ENCODE results near the gene CFAP46. TPM values are rescaled to one million over a fixed set of nuclear protein-coding genes. Genes with fewer than 3 reads are reported as not detected.

Gene CFAP46
- total and polyA plus RNA-seq, 12 donors: 0.15 to 5.5 (median 1.1) TPM; not detected in 3

DNA sequence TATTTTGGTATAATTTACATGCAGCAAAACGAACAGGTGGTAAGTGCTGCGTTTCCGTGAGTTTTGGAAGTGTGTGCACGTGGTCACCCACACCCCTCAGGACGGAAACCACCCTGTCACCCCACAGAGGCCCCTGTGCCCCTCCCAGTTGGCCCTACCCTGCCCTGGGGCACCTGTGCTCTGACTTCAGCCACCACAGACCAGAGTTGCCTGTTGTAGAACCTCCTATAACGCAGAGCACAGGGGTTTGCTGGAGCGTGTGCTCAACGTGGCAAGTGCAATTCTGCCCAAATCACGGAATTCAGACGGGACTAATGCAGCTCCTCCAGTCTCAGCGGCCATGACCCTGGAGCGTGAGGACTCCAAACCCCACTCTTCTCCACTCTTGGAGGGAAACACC lies 9.6 kb upstream of the CFAP46 start:
- intact Hi-C loops (cut with DNase I): no loop called here
- Histone ChIP-seq H3K27me3 (no peaks in the 10 kb centered on the region), H3K4me3 (no peak overlapping the region), H3K4me1 (replicated peaks in 1 of 2) (no peaks in the 10 kb centered on the region), H3K36me3 (replicated peaks in 1 of 2) (no peaks in the 10 kb centered on the region), H3K27ac (no peak overlapping the region), H3K9me3 (replicated peaks in 1 of 3) (no peaks in the 10 kb centered on the region)
- no peak for DNase-seq
- no peak for TF ChIP-seq POLR2A (IDR thresholded peaks at IDR 0.05)
- TF ChIP-seq, protein P1, sequence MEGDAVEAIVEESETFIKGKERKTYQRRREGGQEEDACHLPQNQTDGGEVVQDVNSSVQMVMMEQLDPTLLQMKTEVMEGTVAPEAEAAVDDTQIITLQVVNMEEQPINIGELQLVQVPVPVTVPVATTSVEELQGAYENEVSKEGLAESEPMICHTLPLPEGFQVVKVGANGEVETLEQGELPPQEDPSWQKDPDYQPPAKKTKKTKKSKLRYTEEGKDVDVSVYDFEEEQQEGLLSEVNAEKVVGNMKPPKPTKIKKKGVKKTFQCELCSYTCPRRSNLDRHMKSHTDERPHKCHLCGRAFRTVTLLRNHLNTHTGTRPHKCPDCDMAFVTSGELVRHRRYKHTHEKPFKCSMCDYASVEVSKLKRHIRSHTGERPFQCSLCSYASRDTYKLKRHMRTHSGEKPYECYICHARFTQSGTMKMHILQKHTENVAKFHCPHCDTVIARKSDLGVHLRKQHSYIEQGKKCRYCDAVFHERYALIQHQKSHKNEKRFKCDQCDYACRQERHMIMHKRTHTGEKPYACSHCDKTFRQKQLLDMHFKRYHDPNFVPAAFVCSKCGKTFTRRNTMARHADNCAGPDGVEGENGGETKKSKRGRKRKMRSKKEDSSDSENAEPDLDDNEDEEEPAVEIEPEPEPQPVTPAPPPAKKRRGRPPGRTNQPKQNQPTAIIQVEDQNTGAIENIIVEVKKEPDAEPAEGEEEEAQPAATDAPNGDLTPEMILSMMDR (IDR thresholded peaks at IDR 0.05): no peak
- WGBS, 4 donors: 70 to 77% (median 72%) methylated on average over 8 to 12 of the region's 12 CpGs

DNA sequence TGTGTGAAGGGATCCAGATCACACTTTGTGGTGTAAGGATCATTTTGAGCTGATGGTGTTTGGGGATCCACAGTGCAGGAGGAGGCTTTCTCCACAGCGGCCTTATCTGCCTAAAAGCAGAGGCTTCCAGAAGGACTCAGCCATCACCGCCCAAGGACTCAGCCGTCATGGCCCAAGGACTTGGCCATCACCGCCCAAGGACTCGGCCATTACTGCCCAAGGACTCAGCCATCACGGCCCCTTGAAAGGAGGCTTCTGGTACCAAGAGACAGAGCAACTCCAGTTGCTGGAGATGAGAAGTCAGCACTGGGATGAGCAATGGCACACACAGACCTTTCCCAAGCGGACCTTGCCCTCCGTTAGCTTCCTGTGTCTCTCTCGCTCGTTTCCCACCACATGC lies 6.0 kb upstream of the CFAP46 start:
- Histone ChIP-seq H3K27me3 (peaks cover 1% of the 10 kb centered on the region), H3K9me3 (replicated peaks in 1 of 3) (no peaks in the 10 kb centered on the region), H3K27ac (no peak overlapping the region), H3K36me3 (replicated peaks in 1 of 2) (no peaks in the 10 kb centered on the region), H3K4me1 (replicated peaks in 1 of 2) (no peaks in the 10 kb centered on the region), H3K4me3 (no peak overlapping the region)
- intact Hi-C loops (cut with DNase I): no loop called here
- no peak for TF ChIP-seq POLR2A (IDR thresholded peaks at IDR 0.05)
- TF ChIP-seq, protein P1 (IDR thresholded peaks at IDR 0.05): no peak
- no peak for DNase-seq
- WGBS, 4 donors: 52 to 60% (median 58%) methylated on average over 9 to 10 of the region's 10 CpGs

DNA sequence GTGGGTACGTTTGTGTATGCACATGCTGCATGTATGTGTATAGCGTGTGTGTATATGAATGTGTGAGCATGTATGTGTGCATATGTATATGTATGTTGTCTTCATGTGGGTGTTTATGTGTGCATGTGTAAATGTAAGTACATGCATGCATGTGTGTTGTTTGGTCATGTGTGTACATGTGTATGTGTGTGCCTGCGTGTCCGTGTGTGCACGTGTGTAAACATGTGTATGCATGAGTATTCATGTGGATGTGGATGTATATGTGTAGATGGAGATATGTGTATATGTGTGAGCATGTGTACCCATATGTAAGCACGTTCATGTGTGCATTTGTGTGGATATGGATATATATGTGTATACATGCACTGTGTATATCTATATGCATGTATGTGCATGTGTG lies 5.5 kb upstream of the CFAP46 start:
- no peak overlapping the region for H3K27ac ChIP-seq
- TF ChIP-seq, protein P1 (IDR thresholded peaks at IDR 0.05): no peak
- TF ChIP-seq POLR2A (IDR thresholded peaks at IDR 0.05): no peak
- no peak overlapping the region for H3K4me3 ChIP-seq
- peaks cover 6% of the 10 kb centered on the region for H3K27me3 ChIP-seq
- peaks cover 0 to 2% of the 10 kb centered on the region in 2 donors for H3K4me1 ChIP-seq (replicated peaks in 1 of 2)
- intact Hi-C loops (cut with DNase I): no loop called here
- no peak for DNase-seq
- WGBS, 4 donors: 77 to 91% (median 85%) methylated on average over 6 of the region's 6 CpGs
- H3K9me3 ChIP-seq (replicated peaks in 1 of 3): no peaks in the 10 kb centered on the region
- no peaks in the 10 kb centered on the region for H3K36me3 ChIP-seq (replicated peaks in 1 of 2)

DNA sequence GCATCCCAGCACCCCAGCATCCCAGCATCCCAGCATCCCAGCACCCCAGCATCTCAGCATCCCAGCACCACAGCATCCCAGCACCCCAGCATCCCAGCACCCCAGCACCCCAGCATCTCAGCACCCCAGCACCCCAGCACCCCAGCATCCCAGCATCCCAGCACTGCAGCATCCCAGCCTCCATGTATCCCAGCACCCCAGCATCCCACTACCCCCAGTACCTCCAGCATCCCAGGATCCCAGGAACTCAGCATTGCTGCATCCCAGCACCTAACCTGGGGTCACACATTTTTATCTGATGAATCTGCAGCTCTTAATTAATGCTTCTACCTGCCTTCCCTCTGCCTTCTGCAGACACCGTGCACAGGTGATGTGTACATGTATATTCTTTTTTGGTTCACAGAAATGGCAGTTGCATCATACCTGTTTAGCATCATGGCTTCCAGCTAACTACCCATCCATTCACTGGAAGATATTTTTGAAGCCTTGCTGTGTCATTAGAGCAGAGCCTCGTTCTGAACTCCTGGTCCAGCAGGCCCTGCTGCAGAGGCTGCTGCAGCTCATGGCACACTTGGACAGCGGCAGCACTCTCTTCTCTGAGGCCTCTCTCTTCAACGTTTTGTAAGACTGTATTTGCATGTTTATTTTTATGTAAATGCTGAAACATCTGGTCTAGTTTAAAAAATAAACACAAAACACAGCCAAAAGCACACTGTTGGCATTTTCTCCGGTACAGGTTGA lies 4.6 kb upstream of the CFAP46 start:
- Histone ChIP-seq H3K4me3 (no peak overlapping the region), H3K4me1 (replicated peaks in 1 of 2) (peaks cover 0 to 11% of the 10 kb centered on the region in 2 donors), H3K27me3 (peaks cover 15% of the 10 kb centered on the region), H3K27ac (no peak overlapping the region), H3K9me3 (replicated peaks in 1 of 3) (no peaks in the 10 kb centered on the region), H3K36me3 (replicated peaks in 1 of 2) (no peaks in the 10 kb centered on the region)
- DNase-seq: no peak
- TF ChIP-seq POLR2A (IDR thresholded peaks at IDR 0.05): no peak
- 52 to 59% (median 54%) methylated on average over 5 of the region's 5 CpGs for WGBS, 4 donors
- intact Hi-C loops (cut with DNase I): no loop called here

DNA sequence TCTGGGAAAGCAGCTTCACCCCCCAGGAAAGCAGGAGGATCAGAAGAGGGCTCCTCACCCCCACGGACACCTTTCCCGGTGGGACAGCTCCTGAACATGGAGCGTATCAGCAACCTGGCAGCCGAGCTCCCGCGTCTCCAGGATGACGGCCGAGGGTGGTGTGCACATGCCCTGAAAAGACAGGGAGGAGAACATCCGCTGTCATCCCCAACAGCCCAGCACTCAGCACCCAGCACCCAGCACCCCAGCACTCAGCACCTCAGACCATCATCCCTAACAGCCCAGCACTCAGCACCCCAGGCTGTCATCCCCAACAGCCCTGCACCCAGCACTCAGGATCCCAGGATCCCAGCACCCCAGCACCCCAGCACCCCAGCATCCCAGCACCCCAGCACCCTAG lies 3.9 kb upstream of the CFAP46 start:
- intact Hi-C loops (cut with DNase I): no loop called here
- peaks cover 20% of the 10 kb centered on the region for H3K27me3 ChIP-seq
- WGBS, 4 donors: 82 to 93% (median 87%) methylated on average over 4 to 9 of the region's 9 CpGs
- DNase-seq: no peak
- no peak overlapping the region for H3K4me3 ChIP-seq
- H3K4me1 ChIP-seq (replicated peaks in 1 of 2): peaks cover 0 to 12% of the 10 kb centered on the region in 2 donors
- H3K27ac ChIP-seq: no peak overlapping the region
- no peak for TF ChIP-seq POLR2A (IDR thresholded peaks at IDR 0.05)
- TF ChIP-seq, protein P1 (IDR thresholded peaks at IDR 0.05): no peak
- H3K36me3 ChIP-seq (replicated peaks in 1 of 2): no peaks in the 10 kb centered on the region
- no peaks in the 10 kb centered on the region for H3K9me3 ChIP-seq (replicated peaks in 1 of 3)

Measured in adrenal gland (tissue), 12 donors.